Sigmoid colon (tissue), 4 donors: ENCODE measurements around the gene LCN1.

ENCODE experiments used
- CTCF ChIP-seq, 4 experiments: fragments of 450-650 bp in 3 of 4; fragments of 200-600 bp in 1 of 4; IDR thresholded peaks; one replicate each; pipeline ENCODE4 v1.5.1; 2016 to 2019; ENCODE audit warnings: antibody characterized with exemption in 4 of 4, mild to moderate bottlenecking in 3 of 4, moderate library complexity in 2 of 4
- EP300 ChIP-seq, 4 donors: sonication (generic); formaldehyde crosslinking; IDR thresholded peaks; one replicate each; pipeline ENCODE4 v1.6.1; 2017; ENCODE audit warnings: antibody characterized with exemption in 4 of 4
- POLR2A ChIP-seq, 2 donors: fragments of 450-650 bp; IDR thresholded peaks; one replicate each; pipeline ENCODE4 v1.6.1; 2016; ENCODE audit warnings: antibody characterized with exemption in 2 of 2, mild to moderate bottlenecking in 2 of 2, moderate library complexity in 2 of 2
- POLR2AphosphoS5 ChIP-seq, 4 donors: sonication (generic); formaldehyde crosslinking; IDR thresholded peaks; one replicate each; pipeline ENCODE4 v1.6.1; 2017; ENCODE audit warnings: antibody characterized with exemption in 4 of 4

GRCh38 chr9:135485832-135486231, 35.4 kb upstream of the LCN1 start:
- TF ChIP-seq CTCF (IDR thresholded peaks at IDR 0.05): no peak
- no peak for TF ChIP-seq EP300 (IDR thresholded peaks at IDR 0.05)
- TF ChIP-seq POLR2A (IDR thresholded peaks at IDR 0.05): no peak
- TF ChIP-seq POLR2AphosphoS5 (IDR thresholded peaks at IDR 0.05): no peak
